HFFc6 (cell line): ENCODE results near the gene CAMSAP1. TPM values are rescaled to one million over a fixed set of nuclear protein-coding genes. Genes with fewer than 3 reads are reported as not detected.
"Not testable (repeated sequence)": the region's sequence is repeated elsewhere in the genome, so short reads cannot be mapped to it uniquely, and the experiment has no call there.

Source experiments
- DNase-seq: peaks from one replicate; pipeline ENCODE4 v3.0.0-alpha.2; 2018
- H3K27ac Mint-ChIP-seq: 2 replicates; pipeline ENCODE4 v1.8.0; 2020; ENCODE audit warnings: mild to moderate bottlenecking, mixed read lengths
- H3K27me3 Mint-ChIP-seq: 2 replicates; pipeline ENCODE4 v1.8.0; 2021; ENCODE audit warnings: mild to moderate bottlenecking, moderate library complexity, mixed read lengths; ENCODE audit not compliant: insufficient read depth
- H3K36me3 Mint-ChIP-seq: 2 replicates; pipeline ENCODE4 v1.8.0; 2021; ENCODE audit warnings: low read depth, mixed read lengths
- H3K4me1 Mint-ChIP-seq: 2 replicates; pipeline ENCODE4 v1.8.0; 2020; ENCODE audit warnings: low read depth, mixed read lengths
- H3K4me3 Mint-ChIP-seq: 2 replicates; pipeline ENCODE4 v1.8.0; 2020; ENCODE audit warnings: mild to moderate bottlenecking, moderate library complexity, mixed read lengths
- H3K9me3 Mint-ChIP-seq: 2 replicates; pipeline ENCODE4 v1.8.0; 2020; ENCODE audit warnings: mild to moderate bottlenecking, mixed read lengths
- total RNA-seq, 6 experiments: library from RNA; stranded (reverse); fragmentation: NEBNext Ultra II Directional; extraction: Animal tissue kit (Norgen Biotek cat#: 25700); gene quantifications; 2 replicates in 1 of 6; 3 replicates in 5 of 6; pipeline ENCODE4 v1.2.3, GENCODE V29; 2021
- TF ChIP-seq, protein P1 (sequence below): fragments of 200-600 bp; sonication (generic); IDR thresholded peaks from 2 replicates; pipeline ENCODE4 v1.5.0; 2021; ENCODE audit warnings: antibody characterized with exemption, mild to moderate bottlenecking

CAMSAP1 gene
- total RNA-seq, 6 experiments from 2014 or later = 14.9 to 22.8 (median 18.1) TPM

DNA sequence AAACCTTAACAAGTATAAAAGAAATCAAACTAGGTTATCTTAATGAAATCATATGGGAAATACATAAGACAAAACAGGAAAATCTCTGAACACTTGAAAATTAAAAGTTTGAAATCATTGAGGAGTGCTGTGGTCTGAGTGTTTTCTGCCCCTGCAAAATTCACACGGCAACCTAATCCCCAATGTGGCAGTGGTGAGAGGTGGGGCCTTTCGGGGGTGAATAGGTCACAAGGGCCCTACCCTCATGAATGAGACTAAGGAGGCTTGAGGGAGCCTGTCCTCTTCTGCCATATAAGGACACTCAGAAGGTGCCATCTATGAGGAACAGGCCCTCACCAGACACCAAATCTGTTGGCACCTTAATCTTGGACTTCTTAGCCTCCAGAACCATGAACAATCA lies 10.7 kb downstream of the CAMSAP1 start:
- Mint-ChIP-seq H3K36me3 (peaks cover 25% of the 10 kb centered on the region), H3K27ac (no peak overlapping the region), H3K4me3 (no peak overlapping the region), H3K4me1 (peaks cover 43% of the 10 kb centered on the region), H3K27me3 (no peaks in the 10 kb centered on the region), H3K9me3 (peaks cover 8% of the 10 kb centered on the region)
- TF ChIP-seq, protein P1, sequence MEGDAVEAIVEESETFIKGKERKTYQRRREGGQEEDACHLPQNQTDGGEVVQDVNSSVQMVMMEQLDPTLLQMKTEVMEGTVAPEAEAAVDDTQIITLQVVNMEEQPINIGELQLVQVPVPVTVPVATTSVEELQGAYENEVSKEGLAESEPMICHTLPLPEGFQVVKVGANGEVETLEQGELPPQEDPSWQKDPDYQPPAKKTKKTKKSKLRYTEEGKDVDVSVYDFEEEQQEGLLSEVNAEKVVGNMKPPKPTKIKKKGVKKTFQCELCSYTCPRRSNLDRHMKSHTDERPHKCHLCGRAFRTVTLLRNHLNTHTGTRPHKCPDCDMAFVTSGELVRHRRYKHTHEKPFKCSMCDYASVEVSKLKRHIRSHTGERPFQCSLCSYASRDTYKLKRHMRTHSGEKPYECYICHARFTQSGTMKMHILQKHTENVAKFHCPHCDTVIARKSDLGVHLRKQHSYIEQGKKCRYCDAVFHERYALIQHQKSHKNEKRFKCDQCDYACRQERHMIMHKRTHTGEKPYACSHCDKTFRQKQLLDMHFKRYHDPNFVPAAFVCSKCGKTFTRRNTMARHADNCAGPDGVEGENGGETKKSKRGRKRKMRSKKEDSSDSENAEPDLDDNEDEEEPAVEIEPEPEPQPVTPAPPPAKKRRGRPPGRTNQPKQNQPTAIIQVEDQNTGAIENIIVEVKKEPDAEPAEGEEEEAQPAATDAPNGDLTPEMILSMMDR = no peak
- DNase-seq = no peak

DNA sequence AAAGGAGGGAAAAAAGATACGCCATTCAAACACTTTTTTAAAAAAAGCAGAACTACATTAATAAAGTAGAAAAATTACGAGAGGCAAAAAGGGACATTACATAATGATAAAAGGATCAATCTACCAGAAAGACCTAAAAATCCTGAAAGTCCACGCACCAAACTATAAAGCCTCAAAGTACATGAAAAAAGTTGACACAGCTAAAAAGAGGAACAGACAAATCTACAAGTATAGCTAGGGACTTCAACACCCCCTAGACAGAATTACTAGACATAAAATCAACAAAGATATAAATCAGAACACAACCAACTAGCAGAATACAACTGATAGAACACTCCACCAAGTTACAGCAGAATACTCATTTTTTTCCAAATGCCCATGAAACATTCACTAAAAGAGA lies 11.1 kb downstream of the CAMSAP1 start:
- peaks cover 8% of the 10 kb centered on the region for H3K9me3 Mint-ChIP-seq
- no peak overlapping the region for H3K27ac Mint-ChIP-seq
- no peaks in the 10 kb centered on the region for H3K27me3 Mint-ChIP-seq
- TF ChIP-seq, protein P1 = no peak
- peaks cover 43% of the 10 kb centered on the region for H3K4me1 Mint-ChIP-seq
- DNase-seq = no peak
- H3K36me3 Mint-ChIP-seq = peaks cover 24% of the 10 kb centered on the region
- no peak overlapping the region for H3K4me3 Mint-ChIP-seq

DNA sequence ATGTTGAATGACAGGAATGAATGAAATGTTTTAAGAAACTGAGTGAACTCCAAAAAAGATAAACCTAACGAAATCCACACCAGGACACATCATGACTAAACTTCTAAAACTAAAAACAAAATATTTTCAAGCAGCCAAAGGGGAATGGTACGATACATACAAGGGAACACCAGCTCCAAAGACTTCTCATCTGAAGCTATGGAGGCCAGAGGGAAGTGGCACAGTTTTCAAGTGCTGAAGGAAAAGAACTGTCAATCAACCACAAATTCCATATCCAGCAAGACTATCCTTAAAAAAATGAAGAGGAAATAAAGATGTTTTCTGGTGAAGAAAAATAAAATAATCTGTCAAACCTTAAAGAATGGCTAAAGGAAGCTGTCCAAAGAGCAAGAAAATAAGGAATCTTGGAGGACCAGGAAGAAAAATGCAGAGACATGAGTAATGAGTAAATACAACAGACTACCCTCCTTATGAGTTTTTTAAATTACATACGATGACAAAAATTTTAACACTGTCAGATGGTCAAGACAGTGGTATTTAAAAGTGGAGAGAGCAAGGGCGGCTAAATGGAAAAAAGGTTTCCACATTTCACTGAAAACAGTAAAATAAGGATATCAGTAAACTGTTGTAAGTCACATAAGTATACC lies 12.0 kb downstream of the CAMSAP1 start:
- Mint-ChIP-seq H3K9me3 (peaks cover 8% of the 10 kb centered on the region), H3K27ac (peak overlapping the region; percentile 11; the same call in 1 of the 2 replicates), H3K36me3 (peaks cover 24% of the 10 kb centered on the region), H3K4me3 (no peak overlapping the region), H3K4me1 (peaks cover 43% of the 10 kb centered on the region), H3K27me3 (no peaks in the 10 kb centered on the region)
- TF ChIP-seq, protein P1 = no peak
- no peak for DNase-seq

DNA sequence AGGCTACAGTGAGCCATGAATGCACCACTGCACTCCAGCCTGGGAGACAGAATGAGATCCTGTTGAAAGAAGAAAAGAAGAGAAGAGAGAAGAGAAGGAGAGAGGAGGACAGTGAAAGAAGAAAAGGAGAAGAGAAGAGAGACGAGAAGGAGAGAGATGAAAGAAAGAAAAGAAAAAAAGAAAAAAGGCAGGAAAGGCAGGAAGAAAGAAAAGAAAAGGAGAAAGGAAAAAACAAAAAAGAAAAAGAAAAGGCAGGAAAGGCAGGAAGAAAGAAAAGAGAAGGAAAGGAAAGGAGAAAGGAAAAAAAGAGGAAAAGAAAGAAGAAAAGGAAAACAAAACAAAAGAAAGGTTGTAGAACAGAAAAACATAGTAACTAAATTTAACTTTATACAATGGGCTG lies 14.2 kb downstream of the CAMSAP1 start:
- no peak overlapping the region for H3K27ac Mint-ChIP-seq
- H3K36me3 Mint-ChIP-seq = peaks cover 19% of the 10 kb centered on the region
- no peaks in the 10 kb centered on the region for H3K27me3 Mint-ChIP-seq
- no peak for DNase-seq
- no peak overlapping the region; the same call in 1 of the 2 replicates for H3K4me3 Mint-ChIP-seq
- TF ChIP-seq, protein P1 = no peak
- H3K9me3 Mint-ChIP-seq = peaks cover 4% of the 10 kb centered on the region; the same call in 1 of the 2 replicates
- H3K4me1 Mint-ChIP-seq = peaks cover 28% of the 10 kb centered on the region

DNA sequence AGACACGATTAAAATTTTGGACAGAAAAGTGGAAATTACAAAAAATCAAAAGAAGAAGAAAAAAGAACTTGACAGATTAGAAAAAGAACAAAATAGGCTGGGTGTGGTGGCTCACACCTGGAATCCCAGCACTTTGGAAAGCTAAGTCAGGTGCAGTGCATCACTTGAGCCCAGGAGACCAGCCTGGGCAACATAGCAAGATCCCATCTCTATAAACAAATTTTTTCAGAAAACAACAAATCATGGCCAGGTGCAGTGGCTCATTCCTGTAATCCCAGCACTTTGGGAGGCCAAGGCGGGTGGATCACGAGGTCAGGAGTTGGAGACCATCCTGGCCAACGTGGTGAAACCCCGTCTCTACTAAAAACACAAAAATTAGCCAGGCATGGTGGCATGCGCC lies 15.0 kb downstream of the CAMSAP1 start:
- peaks cover 31% of the 10 kb centered on the region for H3K4me1 Mint-ChIP-seq
- H3K36me3 Mint-ChIP-seq = peaks cover 11% of the 10 kb centered on the region
- not testable (repeated sequence) for H3K4me3 Mint-ChIP-seq, H3K27me3 Mint-ChIP-seq, H3K9me3 Mint-ChIP-seq, H3K27ac Mint-ChIP-seq, DNase-seq

DNA sequence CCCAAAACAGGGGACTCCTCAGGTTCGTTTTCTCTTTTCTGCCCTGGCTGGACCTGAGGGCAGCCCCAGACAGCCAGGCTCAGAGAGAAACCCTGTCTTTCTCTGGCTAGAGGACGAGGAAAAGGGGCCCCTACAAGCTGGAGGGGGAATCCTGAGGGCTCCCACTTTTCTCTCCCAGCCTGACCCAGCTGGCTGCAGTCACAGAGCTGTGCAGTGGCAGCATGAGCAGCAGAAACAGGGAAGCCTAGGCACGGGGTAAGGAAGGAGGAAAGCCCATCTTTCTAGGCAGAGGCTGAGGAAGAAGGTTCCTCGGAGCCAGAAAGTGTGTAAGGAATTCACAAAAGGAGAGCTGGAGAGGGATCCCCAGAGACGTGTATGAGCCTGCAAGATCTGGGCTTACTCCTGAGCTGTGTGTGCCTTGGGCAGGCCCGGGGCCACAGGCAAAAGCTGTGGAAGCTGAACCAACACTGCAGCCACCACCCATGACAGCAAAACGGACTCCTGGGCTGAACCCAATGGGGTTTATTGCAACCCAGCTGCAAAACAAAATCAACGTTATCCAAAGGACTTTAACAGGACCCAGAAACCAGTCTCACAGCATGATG lies 16.2 kb downstream of the CAMSAP1 start:
- TF ChIP-seq, protein P1 = no peak
- Mint-ChIP-seq H3K27ac (no peak overlapping the region), H3K27me3 (no peaks in the 10 kb centered on the region; the same call in 1 of the 2 replicates), H3K9me3 (peaks cover 4% of the 10 kb centered on the region; the same call in 1 of the 2 replicates), H3K36me3 (peaks cover 10% of the 10 kb centered on the region; the same call in 1 of the 2 replicates), H3K4me3 (no peak overlapping the region), H3K4me1 (peaks cover 43% of the 10 kb centered on the region)
- DNase-seq = no peak
